K562 (cell line): ENCODE measurements around the gene ERVMER34-1.

ENCODE experiments used
- EZH2 ChIP-seq: IDR thresholded peaks from 2 replicates; pipeline ENCODE4 v1.6.1; 2012; ENCODE audit warnings: low read depth, mild to moderate bottlenecking, inconsistent platforms, low read length, borderline replicate concordance
- NRF1 ChIP-seq, 2 experiments: fragments of 450-650 bp; IDR thresholded peaks in 1 of 2; conservative IDR thresholded peaks in 1 of 2; 2 replicates each; pipeline ENCODE4 v1.6.1; 2014; ENCODE audit warnings: mild to moderate bottlenecking in 2 of 2
- YBX1 ChIP-seq: fragments of 450-650 bp; IDR thresholded peaks from 2 replicates; pipeline ENCODE4 v1.7.1; 2016; ENCODE audit warnings: mild to moderate bottlenecking

DNA sequence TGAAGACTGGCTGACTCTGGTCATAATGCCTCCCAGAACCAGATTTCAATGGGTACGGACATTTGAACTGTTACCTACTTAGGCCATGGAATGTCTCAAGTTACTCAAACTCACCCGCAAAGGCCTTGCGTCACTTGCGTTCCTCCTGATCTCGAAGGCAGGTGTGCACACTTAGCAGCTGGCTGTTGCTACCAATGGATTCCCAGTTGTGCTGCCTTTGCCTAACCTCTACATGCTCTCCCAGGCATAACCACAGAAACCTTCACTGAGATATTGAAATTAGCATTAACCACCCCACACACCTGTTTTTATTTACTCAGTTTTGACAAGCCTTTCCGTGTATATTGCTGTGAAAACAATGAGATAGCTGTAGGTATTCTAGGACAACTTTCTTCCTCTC, 2.8 kb downstream of the ERVMER34-1 start:
- TF ChIP-seq NRF1 (conservative IDR thresholded peaks at IDR 0.05 in 1 of 2, IDR thresholded peaks at IDR 0.05 in 1 of 2) (no peak), YBX1 (no peak), EZH2 (no peak)
